ENCODE measurements around the gene OSBP. TPM values are rescaled to one million over a fixed set of nuclear protein-coding genes. Genes with fewer than 3 reads are reported as not detected.

Gene OSBP
- total RNA-seq, 1 experiment from 2014 or later: 45.4 TPM

DNA sequence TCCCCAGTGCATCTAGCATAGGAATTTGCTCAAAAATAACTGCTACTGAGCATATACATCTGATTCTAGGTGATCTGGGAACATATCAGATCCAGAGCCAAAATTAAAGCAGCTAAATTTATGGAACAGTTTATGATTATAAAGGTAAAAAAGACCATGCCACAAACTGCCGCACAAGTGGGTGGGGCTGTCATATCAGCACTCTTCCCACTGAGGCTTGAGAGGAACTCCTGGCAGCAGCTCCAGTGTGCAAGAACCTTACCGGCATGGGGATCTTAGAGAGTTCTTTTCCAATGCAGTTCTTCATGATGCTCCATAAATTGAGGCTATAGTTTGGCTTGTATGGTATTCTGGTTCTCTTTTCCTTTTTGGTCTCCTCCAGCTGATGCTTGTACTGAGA is 15.3 kb downstream of the OSBP start (continued):
- TF ChIP-seq, protein P1, sequence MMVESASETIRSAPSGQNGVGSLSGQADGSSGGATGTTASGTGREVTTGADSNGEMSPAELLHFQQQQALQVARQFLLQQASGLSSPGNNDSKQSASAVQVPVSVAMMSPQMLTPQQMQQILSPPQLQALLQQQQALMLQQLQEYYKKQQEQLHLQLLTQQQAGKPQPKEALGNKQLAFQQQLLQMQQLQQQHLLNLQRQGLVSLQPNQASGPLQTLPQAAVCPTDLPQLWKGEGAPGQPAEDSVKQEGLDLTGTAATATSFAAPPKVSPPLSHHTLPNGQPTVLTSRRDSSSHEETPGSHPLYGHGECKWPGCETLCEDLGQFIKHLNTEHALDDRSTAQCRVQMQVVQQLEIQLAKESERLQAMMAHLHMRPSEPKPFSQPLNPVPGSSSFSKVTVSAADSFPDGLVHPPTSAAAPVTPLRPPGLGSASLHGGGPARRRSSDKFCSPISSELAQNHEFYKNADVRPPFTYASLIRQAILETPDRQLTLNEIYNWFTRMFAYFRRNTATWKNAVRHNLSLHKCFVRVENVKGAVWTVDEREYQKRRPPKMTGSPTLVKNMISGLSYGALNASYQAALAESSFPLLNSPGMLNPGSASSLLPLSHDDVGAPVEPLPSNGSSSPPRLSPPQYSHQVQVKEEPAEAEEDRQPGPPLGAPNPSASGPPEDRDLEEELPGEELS (CRISPR knock-in tag; IDR thresholded peaks at IDR 0.05): no peak
- no peak for TF ChIP-seq HMGA2 (CRISPR knock-in tag; IDR thresholded peaks at IDR 0.05)
- TF ChIP-seq ATF1 (CRISPR knock-in tag; IDR thresholded peaks at IDR 0.05): no peak
- TF ChIP-seq ZNF219 (CRISPR knock-in tag; IDR thresholded peaks at IDR 0.05; ENCODE audit: borderline replicate concordance): no peak
- TF ChIP-seq NR3C1 (CRISPR knock-in tag; conservative IDR thresholded peaks at IDR 0.05; ENCODE audit: low read depth): no peak
- TF ChIP-seq NR2C2 (CRISPR knock-in tag; IDR thresholded peaks at IDR 0.05): no peak
- no peak for TF ChIP-seq ZBTB21 (CRISPR knock-in tag; IDR thresholded peaks at IDR 0.05; ENCODE audit: borderline replicate concordance)
- no peak for TF ChIP-seq ELF4 (CRISPR knock-in tag; IDR thresholded peaks at IDR 0.05; ENCODE audit: low read depth)
- no peak for TF ChIP-seq SMAD3 (CRISPR knock-in tag; IDR thresholded peaks at IDR 0.05; ENCODE audit: borderline replicate concordance)
- TF ChIP-seq, protein P2, sequence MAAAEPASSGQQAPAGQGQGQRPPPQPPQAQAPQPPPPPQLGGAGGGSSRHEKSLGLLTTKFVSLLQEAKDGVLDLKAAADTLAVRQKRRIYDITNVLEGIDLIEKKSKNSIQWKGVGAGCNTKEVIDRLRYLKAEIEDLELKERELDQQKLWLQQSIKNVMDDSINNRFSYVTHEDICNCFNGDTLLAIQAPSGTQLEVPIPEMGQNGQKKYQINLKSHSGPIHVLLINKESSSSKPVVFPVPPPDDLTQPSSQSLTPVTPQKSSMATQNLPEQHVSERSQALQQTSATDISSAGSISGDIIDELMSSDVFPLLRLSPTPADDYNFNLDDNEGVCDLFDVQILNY (CRISPR knock-in tag; IDR thresholded peaks at IDR 0.05): no peak
- TF ChIP-seq ZNF396 (CRISPR knock-in tag; IDR thresholded peaks at IDR 0.05; ENCODE audit: borderline replicate concordance): no peak
- TF ChIP-seq NR1H2 (CRISPR knock-in tag; IDR thresholded peaks at IDR 0.05): no peak

DNA sequence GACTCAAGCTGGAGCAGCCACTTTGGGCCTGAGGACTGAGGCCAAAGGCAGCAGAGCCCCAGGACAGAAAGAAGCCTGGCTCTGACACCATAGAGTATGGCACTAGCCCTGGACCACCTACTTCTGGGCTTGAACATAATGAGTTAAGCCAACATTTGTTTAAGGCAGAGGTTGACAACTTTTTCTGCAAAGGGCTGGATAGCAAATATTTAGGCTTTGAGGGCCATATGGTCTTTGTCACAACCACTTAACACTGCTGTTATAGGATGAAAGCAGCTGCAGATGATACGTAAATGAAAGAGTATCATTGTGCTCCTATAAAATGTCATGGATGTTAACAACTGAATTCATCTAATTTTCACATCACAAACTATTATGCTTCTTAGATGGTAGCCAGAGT is 16.6 kb downstream of the OSBP start:
- Mint-ChIP-seq H3K9me3 (no peaks in the 10 kb centered on the region), H3K4me3 (no peak overlapping the region), H3K27ac (no peak overlapping the region), H3K27me3 (ENCODE audit: low read depth) (no peaks in the 10 kb centered on the region), H3K36me3 (peaks cover 61% of the 10 kb centered on the region), H3K4me1 (no peaks in the 10 kb centered on the region)
- no peak for ATAC-seq
- TF ChIP-seq TP53 (CRISPR knock-in tag; IDR thresholded peaks at IDR 0.05) (no peak), GTF2I (CRISPR knock-in tag; conservative IDR thresholded peaks at IDR 0.05) (no peak), GABPB1 (CRISPR knock-in tag; IDR thresholded peaks at IDR 0.05) (no peak), NR2C2 (CRISPR knock-in tag; IDR thresholded peaks at IDR 0.05) (no peak), JAZF1 (CRISPR knock-in tag; IDR thresholded peaks at IDR 0.05) (no peak), MYBL2 (CRISPR knock-in tag; IDR thresholded peaks at IDR 0.05) (no peak), GRHL2 (CRISPR knock-in tag; IDR thresholded peaks at IDR 0.05; ENCODE audit: insufficient replicate concordance, severe bottlenecking) (no peak), FOXJ3 (CRISPR knock-in tag; IDR thresholded peaks at IDR 0.05; ENCODE audit: borderline replicate concordance) (no peak), RORB (CRISPR knock-in tag; IDR thresholded peaks at IDR 0.05) (no peak), FOXK1 (CRISPR knock-in tag; IDR thresholded peaks at IDR 0.05) (no peak), ZBTB21 (CRISPR knock-in tag; IDR thresholded peaks at IDR 0.05; ENCODE audit: borderline replicate concordance) (no peak), SMAD3 (CRISPR knock-in tag; IDR thresholded peaks at IDR 0.05; ENCODE audit: borderline replicate concordance) (no peak)
- TF ChIP-seq, protein P3, sequence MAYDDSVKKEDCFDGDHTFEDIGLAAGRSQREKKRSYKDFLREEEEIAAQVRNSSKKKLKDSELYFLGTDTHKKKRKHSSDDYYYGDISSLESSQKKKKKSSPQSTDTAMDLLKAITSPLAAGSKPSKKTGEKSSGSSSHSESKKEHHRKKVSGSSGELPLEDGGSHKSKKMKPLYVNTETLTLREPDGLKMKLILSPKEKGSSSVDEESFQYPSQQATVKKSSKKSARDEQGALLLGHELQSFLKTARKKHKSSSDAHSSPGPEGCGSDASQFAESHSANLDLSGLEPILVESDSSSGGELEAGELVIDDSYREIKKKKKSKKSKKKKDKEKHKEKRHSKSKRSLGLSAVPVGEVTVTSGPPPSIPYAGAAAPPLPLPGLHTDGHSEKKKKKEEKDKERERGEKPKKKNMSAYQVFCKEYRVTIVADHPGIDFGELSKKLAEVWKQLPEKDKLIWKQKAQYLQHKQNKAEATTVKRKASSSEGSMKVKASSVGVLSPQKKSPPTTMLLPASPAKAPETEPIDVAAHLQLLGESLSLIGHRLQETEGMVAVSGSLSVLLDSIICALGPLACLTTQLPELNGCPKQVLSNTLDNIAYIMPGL (CRISPR knock-in tag; IDR thresholded peaks at IDR 0.05): no peak
- TF ChIP-seq, protein P4, sequence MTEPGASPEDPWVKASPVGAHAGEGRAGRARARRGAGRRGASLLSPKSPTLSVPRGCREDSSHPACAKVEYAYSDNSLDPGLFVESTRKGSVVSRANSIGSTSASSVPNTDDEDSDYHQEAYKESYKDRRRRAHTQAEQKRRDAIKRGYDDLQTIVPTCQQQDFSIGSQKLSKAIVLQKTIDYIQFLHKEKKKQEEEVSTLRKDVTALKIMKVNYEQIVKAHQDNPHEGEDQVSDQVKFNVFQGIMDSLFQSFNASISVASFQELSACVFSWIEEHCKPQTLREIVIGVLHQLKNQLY (CRISPR knock-in tag; IDR thresholded peaks at IDR 0.05): no peak
- TF ChIP-seq, protein P5, sequence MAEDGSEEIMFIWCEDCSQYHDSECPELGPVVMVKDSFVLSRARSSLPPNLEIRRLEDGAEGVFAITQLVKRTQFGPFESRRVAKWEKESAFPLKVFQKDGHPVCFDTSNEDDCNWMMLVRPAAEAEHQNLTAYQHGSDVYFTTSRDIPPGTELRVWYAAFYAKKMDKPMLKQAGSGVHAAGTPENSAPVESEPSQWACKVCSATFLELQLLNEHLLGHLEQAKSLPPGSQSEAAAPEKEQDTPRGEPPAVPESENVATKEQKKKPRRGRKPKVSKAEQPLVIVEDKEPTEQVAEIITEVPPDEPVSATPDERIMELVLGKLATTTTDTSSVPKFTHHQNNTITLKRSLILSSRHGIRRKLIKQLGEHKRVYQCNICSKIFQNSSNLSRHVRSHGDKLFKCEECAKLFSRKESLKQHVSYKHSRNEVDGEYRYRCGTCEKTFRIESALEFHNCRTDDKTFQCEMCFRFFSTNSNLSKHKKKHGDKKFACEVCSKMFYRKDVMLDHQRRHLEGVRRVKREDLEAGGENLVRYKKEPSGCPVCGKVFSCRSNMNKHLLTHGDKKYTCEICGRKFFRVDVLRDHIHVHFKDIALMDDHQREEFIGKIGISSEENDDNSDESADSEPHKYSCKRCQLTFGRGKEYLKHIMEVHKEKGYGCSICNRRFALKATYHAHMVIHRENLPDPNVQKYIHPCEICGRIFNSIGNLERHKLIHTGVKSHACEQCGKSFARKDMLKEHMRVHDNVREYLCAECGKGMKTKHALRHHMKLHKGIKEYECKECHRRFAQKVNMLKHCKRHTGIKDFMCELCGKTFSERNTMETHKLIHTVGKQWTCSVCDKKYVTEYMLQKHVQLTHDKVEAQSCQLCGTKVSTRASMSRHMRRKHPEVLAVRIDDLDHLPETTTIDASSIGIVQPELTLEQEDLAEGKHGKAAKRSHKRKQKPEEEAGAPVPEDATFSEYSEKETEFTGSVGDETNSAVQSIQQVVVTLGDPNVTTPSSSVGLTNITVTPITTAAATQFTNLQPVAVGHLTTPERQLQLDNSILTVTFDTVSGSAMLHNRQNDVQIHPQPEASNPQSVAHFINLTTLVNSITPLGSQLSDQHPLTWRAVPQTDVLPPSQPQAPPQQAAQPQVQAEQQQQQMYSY (CRISPR knock-in tag; IDR thresholded peaks at IDR 0.05): no peak
- TF ChIP-seq, protein P6, sequence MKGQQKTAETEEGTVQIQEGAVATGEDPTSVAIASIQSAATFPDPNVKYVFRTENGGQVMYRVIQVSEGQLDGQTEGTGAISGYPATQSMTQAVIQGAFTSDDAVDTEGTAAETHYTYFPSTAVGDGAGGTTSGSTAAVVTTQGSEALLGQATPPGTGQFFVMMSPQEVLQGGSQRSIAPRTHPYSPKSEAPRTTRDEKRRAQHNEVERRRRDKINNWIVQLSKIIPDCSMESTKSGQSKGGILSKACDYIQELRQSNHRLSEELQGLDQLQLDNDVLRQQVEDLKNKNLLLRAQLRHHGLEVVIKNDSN (CRISPR knock-in tag; IDR thresholded peaks at IDR 0.05): no peak
- TF ChIP-seq, protein P7, sequence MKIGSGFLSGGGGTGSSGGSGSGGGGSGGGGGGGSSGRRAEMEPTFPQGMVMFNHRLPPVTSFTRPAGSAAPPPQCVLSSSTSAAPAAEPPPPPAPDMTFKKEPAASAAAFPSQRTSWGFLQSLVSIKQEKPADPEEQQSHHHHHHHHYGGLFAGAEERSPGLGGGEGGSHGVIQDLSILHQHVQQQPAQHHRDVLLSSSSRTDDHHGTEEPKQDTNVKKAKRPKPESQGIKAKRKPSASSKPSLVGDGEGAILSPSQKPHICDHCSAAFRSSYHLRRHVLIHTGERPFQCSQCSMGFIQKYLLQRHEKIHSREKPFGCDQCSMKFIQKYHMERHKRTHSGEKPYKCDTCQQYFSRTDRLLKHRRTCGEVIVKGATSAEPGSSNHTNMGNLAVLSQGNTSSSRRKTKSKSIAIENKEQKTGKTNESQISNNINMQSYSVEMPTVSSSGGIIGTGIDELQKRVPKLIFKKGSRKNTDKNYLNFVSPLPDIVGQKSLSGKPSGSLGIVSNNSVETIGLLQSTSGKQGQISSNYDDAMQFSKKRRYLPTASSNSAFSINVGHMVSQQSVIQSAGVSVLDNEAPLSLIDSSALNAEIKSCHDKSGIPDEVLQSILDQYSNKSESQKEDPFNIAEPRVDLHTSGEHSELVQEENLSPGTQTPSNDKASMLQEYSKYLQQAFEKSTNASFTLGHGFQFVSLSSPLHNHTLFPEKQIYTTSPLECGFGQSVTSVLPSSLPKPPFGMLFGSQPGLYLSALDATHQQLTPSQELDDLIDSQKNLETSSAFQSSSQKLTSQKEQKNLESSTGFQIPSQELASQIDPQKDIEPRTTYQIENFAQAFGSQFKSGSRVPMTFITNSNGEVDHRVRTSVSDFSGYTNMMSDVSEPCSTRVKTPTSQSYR (CRISPR knock-in tag; IDR thresholded peaks at IDR 0.05): no peak
- ChIA-PET POLR2A (no interaction called here), CTCF (no interaction called here)
- no peak for DNase-seq (ENCODE audit: low spot score)
